DOHH2 (cell line): Measurements from ENCODE around the gene VSTM2L.

Source experiments
- H3F3A ChIP-seq: fragments of 200-600 bp; sonication (generic), shearing (Covaris generic); 2 replicates; pipeline ENCODE4 v1.6.0; 2016; ENCODE audit warnings: antibody characterized with exemption, mild to moderate bottlenecking; ENCODE audit not compliant: control insufficient read depth, insufficient read depth
- H3K27ac ChIP-seq: fragments of 200-600 bp; sonication (generic); 2 replicates; pipeline ENCODE4 v1.5.1; 2014; ENCODE audit warnings: low read depth, mild to moderate bottlenecking, low read length, moderate library complexity
- H3K27me3 ChIP-seq: fragments of 200-600 bp; sonication (generic); 2 replicates; pipeline ENCODE4 v1.6.1; 2014; ENCODE audit warnings: mild to moderate bottlenecking, low read length, mixed read lengths; ENCODE audit not compliant: control insufficient read depth
- H3K36me3 ChIP-seq: fragments of 200-600 bp; sonication (generic); 2 replicates; pipeline ENCODE4 v1.6.1; 2014; ENCODE audit warnings: mild to moderate bottlenecking, low read length, moderate library complexity, mixed read lengths; ENCODE audit not compliant: control insufficient read depth
- H3K4me1 ChIP-seq: fragments of 200-600 bp; sonication (generic); 2 replicates; pipeline ENCODE4 v1.6.1; 2014; ENCODE audit warnings: mild to moderate bottlenecking, low read length, mixed read lengths; ENCODE audit not compliant: control insufficient read depth
- H3K4me2 ChIP-seq: fragments of 200-600 bp; sonication (generic); 2 replicates; pipeline ENCODE4 v1.6.0; 2014; ENCODE audit warnings: mild to moderate bottlenecking, low read length, moderate library complexity
- H3K4me3 ChIP-seq: fragments of 200-600 bp; sonication (generic); 2 replicates; pipeline ENCODE4 v1.5.1; 2014; ENCODE audit warnings: mild to moderate bottlenecking, low read length, mixed read lengths
- H3K79me2 ChIP-seq: fragments of 200-600 bp; sonication (generic); 2 replicates; pipeline ENCODE4 v1.6.1; 2014; ENCODE audit warnings: mild to moderate bottlenecking, low read length, mixed read lengths; ENCODE audit not compliant: control insufficient read depth
- H3K9me2 ChIP-seq: fragments of 200-600 bp; sonication (generic); replicated peaks from 2 replicates; pipeline ENCODE4 v1.6.1; 2014; ENCODE audit warnings: mild to moderate bottlenecking, low read length, mixed read lengths; ENCODE audit not compliant: control insufficient read depth
- H3K9me3 ChIP-seq: fragments of 200-600 bp; sonication (generic); 2 replicates; pipeline ENCODE4 v1.6.1; 2014; ENCODE audit warnings: antibody characterized with exemption, low read length, mixed read lengths; ENCODE audit not compliant: control insufficient read depth, insufficient read depth
- H4K20me1 ChIP-seq: fragments of 200-600 bp; sonication (generic); 2 replicates; pipeline ENCODE4 v1.6.0; 2014; ENCODE audit warnings: low read depth, mild to moderate bottlenecking, antibody characterized with exemption, low read length, moderate library complexity; ENCODE audit not compliant: control insufficient read depth, insufficient read depth
- EZH2phosphoT487 ChIP-seq: fragments of 200-600 bp; sonication (generic); IDR thresholded peaks from 2 replicates; pipeline ENCODE4 v1.6.1; 2017; ENCODE audit warnings: borderline replicate concordance, mild to moderate bottlenecking, antibody characterized with exemption, low read length, moderate library complexity, mixed read lengths
- TF ChIP-seq, protein P1 (sequence below): fragments of 200-600 bp; sonication (generic); IDR thresholded peaks from one replicate; pipeline ENCODE4 v1.5.1; 2014; ENCODE audit warnings: antibody characterized with exemption, mild to moderate bottlenecking, low read depth, low read length; ENCODE audit not compliant: poor library complexity, severe bottlenecking

Gene VSTM2L

DNA sequence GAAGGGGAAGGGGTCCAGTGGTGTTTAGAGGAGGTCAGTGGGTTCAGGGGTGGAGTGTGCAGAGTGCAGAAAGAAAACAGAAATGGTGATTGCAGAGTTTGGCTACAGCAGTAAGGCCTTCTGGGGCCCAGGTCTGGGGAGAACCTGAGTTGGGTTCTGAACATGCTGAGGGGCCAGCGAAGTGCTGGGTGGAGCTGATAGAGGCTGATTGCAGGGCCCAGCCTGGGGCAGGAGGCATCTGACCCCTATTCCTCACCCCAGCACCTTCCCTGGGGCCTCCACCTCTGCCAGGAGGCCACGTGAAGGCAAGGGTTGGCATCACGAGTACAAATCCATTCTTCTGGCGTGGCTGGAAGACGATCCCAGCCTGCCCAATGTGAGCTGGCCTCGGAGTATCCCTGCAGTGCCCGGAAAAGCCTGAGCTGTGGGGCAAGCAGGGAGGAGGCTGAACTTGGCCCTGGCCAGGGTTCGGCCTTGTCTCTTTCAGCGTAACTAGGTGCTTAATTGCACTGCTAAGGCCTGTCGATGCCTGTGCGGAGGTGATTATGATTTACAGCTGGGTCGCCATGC is 35.3 kb downstream of the VSTM2L start:
- Histone ChIP-seq H3F3A (no peaks in the 10 kb centered on the region), H3K9me2 (no peaks in the 10 kb centered on the region), H3K4me3 (no peak overlapping the region), H3K36me3 (no peaks in the 10 kb centered on the region), H3K79me2 (no peaks in the 10 kb centered on the region), H3K27ac (no peak overlapping the region), H4K20me1 (no peaks in the 10 kb centered on the region), H3K9me3 (no peaks in the 10 kb centered on the region), H3K27me3 (no peaks in the 10 kb centered on the region), H3K4me1 (no peaks in the 10 kb centered on the region; the same call in none of the 2 replicates), H3K4me2 (no peak overlapping the region)
- TF ChIP-seq, protein P1, sequence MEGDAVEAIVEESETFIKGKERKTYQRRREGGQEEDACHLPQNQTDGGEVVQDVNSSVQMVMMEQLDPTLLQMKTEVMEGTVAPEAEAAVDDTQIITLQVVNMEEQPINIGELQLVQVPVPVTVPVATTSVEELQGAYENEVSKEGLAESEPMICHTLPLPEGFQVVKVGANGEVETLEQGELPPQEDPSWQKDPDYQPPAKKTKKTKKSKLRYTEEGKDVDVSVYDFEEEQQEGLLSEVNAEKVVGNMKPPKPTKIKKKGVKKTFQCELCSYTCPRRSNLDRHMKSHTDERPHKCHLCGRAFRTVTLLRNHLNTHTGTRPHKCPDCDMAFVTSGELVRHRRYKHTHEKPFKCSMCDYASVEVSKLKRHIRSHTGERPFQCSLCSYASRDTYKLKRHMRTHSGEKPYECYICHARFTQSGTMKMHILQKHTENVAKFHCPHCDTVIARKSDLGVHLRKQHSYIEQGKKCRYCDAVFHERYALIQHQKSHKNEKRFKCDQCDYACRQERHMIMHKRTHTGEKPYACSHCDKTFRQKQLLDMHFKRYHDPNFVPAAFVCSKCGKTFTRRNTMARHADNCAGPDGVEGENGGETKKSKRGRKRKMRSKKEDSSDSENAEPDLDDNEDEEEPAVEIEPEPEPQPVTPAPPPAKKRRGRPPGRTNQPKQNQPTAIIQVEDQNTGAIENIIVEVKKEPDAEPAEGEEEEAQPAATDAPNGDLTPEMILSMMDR: no peak
- TF ChIP-seq EZH2phosphoT487: no peak

- Histone ChIP-seq H3K9me3 (no peaks in the 10 kb centered on the region), H3K79me2 (no peaks in the 10 kb centered on the region), H3K27ac (no peak overlapping the region), H3K4me2 (no peak overlapping the region), H3K4me3 (no peak overlapping the region), H3F3A (no peaks in the 10 kb centered on the region), H3K4me1 (no peaks in the 10 kb centered on the region; the same call in none of the 2 replicates), H3K36me3 (no peaks in the 10 kb centered on the region), H3K9me2 (no peaks in the 10 kb centered on the region), H4K20me1 (no peaks in the 10 kb centered on the region), H3K27me3 (no peaks in the 10 kb centered on the region)
- TF ChIP-seq, protein P1: no peak
- TF ChIP-seq EZH2phosphoT487: no peak
These were observed 36.0 kb downstream of the VSTM2L start for GRCh38 chr20:37938954-37939353.

DNA sequence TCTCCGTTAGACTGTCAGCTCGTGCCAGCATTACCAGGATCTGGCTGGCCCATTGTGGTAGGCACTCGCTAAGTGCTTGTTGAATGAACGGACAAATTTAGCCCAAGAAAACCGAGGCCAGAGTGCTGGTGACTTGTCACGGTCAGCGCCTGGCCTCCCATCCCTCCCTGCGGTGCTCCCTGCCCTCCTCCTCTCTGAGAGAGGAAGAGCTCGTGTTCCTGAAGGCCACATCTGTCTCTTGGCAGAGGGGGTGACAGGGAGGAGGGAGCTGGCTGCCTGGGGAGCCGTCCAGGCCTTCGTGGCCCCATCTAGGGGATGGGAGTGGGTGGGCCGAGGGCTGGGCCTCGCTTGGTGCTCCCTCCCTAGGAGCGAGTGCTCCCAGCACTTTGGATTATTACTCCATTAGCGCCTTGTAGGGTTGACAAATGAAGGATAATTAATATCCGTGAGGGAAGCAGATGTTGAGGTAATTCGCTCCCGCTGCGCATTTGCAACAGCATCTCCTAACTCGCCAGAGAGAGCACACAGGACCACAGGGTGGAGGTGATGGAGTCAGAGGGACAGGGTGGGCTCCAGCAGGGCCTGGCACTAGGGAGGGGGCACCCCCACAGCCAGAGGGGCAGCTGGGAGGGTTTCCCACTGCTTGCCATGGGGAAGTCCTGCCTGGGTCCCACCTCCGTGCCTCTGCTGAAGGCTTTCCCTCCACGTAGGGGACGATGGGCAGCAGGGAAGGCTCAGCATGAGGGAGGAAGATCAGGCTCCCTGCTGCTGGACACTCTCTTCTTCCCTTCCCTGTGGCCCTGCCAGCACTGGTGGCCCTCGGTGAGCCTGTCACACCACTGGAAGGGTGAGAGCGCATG is 37.0 kb downstream of the VSTM2L start:
- Histone ChIP-seq H3K9me2 (no peaks in the 10 kb centered on the region), H3K4me1 (no peaks in the 10 kb centered on the region; the same call in none of the 2 replicates), H3K9me3 (no peaks in the 10 kb centered on the region), H3F3A (no peaks in the 10 kb centered on the region), H3K4me3 (no peak overlapping the region), H3K4me2 (no peak overlapping the region), H3K36me3 (no peaks in the 10 kb centered on the region), H3K27ac (no peak overlapping the region), H3K79me2 (no peaks in the 10 kb centered on the region), H3K27me3 (no peaks in the 10 kb centered on the region), H4K20me1 (no peaks in the 10 kb centered on the region)
- TF ChIP-seq, protein P1: no peak
- TF ChIP-seq EZH2phosphoT487: no peak
